ENCODE results near the gene CCDC85B. TPM values are rescaled to one million over a fixed set of nuclear protein-coding genes. Genes with fewer than 3 reads are reported as not detected.

CCDC85B gene
- total RNA-seq, 4 donors from 2014 or later = 7.9 to 140 (median 23.1) TPM

DNA sequence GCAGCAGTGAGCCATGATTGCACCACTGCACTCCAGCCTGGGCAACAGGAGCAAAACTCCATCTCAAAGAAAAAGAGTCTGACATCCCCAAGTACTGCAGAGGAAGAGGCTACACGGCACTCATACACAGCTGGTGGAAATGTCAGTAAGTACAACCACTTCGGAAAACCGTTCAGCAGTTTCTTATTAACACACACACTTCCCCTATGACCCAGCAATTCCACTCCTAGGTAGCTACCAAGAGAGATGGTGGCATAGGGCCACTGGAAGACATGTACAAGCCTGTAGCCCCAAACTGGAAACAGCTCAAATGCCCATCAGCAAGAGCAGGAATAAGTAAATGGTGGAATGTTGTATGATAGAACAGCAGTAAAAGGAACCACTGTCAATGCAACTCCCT is 32.1 kb downstream of the CCDC85B start:
- TF ChIP-seq POLR2AphosphoS5 (IDR thresholded peaks at IDR 0.05) (no peak), EP300 (IDR thresholded peaks at IDR 0.05; ENCODE audit: low read depth) (no peak), POLR2A (IDR thresholded peaks at IDR 0.05) (no peak)
- TF ChIP-seq, protein P1, sequence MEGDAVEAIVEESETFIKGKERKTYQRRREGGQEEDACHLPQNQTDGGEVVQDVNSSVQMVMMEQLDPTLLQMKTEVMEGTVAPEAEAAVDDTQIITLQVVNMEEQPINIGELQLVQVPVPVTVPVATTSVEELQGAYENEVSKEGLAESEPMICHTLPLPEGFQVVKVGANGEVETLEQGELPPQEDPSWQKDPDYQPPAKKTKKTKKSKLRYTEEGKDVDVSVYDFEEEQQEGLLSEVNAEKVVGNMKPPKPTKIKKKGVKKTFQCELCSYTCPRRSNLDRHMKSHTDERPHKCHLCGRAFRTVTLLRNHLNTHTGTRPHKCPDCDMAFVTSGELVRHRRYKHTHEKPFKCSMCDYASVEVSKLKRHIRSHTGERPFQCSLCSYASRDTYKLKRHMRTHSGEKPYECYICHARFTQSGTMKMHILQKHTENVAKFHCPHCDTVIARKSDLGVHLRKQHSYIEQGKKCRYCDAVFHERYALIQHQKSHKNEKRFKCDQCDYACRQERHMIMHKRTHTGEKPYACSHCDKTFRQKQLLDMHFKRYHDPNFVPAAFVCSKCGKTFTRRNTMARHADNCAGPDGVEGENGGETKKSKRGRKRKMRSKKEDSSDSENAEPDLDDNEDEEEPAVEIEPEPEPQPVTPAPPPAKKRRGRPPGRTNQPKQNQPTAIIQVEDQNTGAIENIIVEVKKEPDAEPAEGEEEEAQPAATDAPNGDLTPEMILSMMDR (IDR thresholded peaks at IDR 0.05) = no peak
- WGBS, 2 donors (ENCODE audit: low coverage in 1 of 2) = 85 to 100% methylated on average over 2 to 3 of the region's 3 CpGs
- no peaks in the 10 kb centered on the region for H3K27me3 ChIP-seq
- intact Hi-C loops (cut with DNase I; ENCODE audit: low total_unique reads) = no loop called here
- DNase-seq = no peak
- peaks cover 15 to 21% (median 20%) of the 10 kb centered on the region in 4 donors for H3K4me1 ChIP-seq
- peaks cover 0 to 6% (median 2%) of the 10 kb centered on the region in 4 donors for H3K36me3 ChIP-seq
- in situ Hi-C loops (cut with MboI; ENCODE audit: low pct_ligation_motif_present in 1 of 4, low pct_unique_long_range_greater_than_20kb in 1 of 4, low sequenced_read_pairs in 3 of 4) = no loop called here
- no peak overlapping the region for H3K4me3 ChIP-seq
- H3K9me3 ChIP-seq = no peaks in the 10 kb centered on the region
- H3K27ac ChIP-seq = no peak overlapping the region

DNA sequence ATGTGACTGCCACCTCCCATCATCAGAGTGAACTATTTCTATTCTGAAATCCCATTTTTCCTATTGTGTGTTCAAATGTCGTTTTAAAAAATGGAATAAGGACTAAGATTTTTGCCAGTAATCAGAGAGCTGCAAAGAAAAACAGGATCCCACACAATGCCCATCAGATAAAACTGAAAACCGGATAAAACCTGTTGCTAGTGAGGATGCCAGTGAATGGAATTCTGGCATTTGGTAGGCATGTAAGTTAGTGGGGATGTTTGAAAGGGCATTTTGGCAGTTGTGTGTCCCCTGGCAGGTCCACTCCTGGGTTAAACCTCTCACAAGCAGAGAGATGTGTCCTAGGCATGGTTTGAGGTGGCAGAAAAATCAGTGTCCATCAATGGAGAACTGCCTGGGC is 34.9 kb downstream of the CCDC85B start:
- intact Hi-C loops (cut with DNase I; ENCODE audit: low total_unique reads) (no loop called here), in situ Hi-C loops (cut with MboI; ENCODE audit: low pct_ligation_motif_present in 1 of 4, low pct_unique_long_range_greater_than_20kb in 1 of 4, low sequenced_read_pairs in 3 of 4) (no loop called here)
- no peaks in the 10 kb centered on the region for H3K27me3 ChIP-seq
- TF ChIP-seq EP300 (IDR thresholded peaks at IDR 0.05; ENCODE audit: low read depth) (no peak), POLR2AphosphoS5 (IDR thresholded peaks at IDR 0.05) (no peak), POLR2A (IDR thresholded peaks at IDR 0.05) (no peak)
- TF ChIP-seq, protein P1 (IDR thresholded peaks at IDR 0.05) = no peak
- H3K36me3 ChIP-seq = peaks cover 0 to 6% (median 2%) of the 10 kb centered on the region in 4 donors
- no peak overlapping the region for H3K4me3 ChIP-seq
- DNase-seq = no peak
- H3K9me3 ChIP-seq = no peaks in the 10 kb centered on the region
- 81 to 89% methylated on average over 2 of the region's 2 CpGs for WGBS, 2 donors (ENCODE audit: low coverage in 1 of 2)
- peaks cover 7 to 11% (median 9%) of the 10 kb centered on the region in 4 donors for H3K4me1 ChIP-seq
- no peak overlapping the region for H3K27ac ChIP-seq

DNA sequence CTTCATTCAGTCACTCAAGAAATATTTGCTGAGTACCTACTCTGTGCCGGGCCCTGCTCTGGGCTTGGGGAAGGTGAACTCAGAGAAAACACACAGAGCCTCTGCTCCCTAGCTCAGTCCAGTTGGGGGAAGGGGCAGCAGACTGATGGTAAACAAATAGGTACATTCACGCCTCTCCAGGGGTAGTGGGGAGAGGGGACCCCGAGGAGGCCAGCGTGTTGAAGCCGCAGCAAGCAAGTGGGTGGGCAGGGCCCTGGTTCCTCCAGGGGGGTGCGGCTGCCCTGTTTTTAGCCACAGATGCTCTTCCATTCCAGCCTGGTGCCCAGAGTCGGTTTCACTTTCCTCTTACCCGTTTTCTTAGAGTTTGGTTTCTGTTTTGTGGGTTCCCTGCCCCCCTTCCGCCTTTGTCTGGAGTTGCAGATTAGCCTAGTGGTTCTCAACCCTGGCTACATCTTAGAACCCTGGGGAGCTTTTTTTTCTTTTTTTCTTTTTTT is 37.5 kb downstream of the CCDC85B start:
- Histone ChIP-seq H3K4me3 (peak overlapping the region in 2 of 4 donors; percentile 2 to 26), H3K4me1 (peaks cover 0 to 3% (median 0%) of the 10 kb centered on the region in 4 donors), H3K27ac (peak overlapping the region; percentile 44 to 73 (median 64)), H3K27me3 (peaks cover 3% of the 10 kb centered on the region), H3K9me3 (no peaks in the 10 kb centered on the region), H3K36me3 (peaks cover 0 to 1% (median 0%) of the 10 kb centered on the region in 4 donors)
- peak; percentile 73 for DNase-seq
- 25 to 46% methylated on average over 5 to 9 of the region's 9 CpGs for whole genome bisulfite sequencing, 2 donors (ENCODE audit: low coverage in 1 of 2)
- intact Hi-C loops (cut with DNase I; ENCODE audit: low total_unique reads) (no loop called here), in situ Hi-C loops (cut with MboI; ENCODE audit: low pct_ligation_motif_present in 1 of 4, low pct_unique_long_range_greater_than_20kb in 1 of 4, low sequenced_read_pairs in 3 of 4) (no loop called here)
- TF ChIP-seq, protein P1 (IDR thresholded peaks at IDR 0.05) = no peak
- no peak for TF ChIP-seq EP300 (IDR thresholded peaks at IDR 0.05; ENCODE audit: low read depth)
- no peak for TF ChIP-seq POLR2A (IDR thresholded peaks at IDR 0.05)

DNA sequence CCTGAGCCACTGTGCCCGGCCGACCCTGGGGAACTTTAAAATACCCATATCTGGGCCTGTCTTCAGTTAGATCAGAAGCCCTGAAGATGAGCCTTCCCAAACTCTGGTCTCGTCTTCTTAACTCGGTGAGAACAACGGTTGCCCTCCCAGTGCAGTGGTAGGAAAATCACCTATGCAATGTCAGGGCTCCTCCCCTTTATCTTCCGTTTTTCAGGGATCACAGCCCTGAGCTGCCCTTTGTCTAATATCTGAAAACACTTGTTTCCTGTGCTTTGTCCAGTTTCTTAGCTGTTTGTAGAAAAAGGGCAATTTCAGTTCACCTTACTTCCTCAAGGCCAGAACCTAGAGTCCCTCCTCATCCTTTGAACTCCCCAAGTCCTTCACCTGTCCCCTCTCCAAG is 38.2 kb downstream of the CCDC85B start:
- TF ChIP-seq POLR2AphosphoS5 (IDR thresholded peaks at IDR 0.05) (no peak), EP300 (IDR thresholded peaks at IDR 0.05; ENCODE audit: low read depth) (no peak), POLR2A (IDR thresholded peaks at IDR 0.05) (no peak)
- TF ChIP-seq, protein P1 (IDR thresholded peaks at IDR 0.05) = no peak
- no peaks in the 10 kb centered on the region for H3K36me3 ChIP-seq
- no peak overlapping the region for H3K4me3 ChIP-seq
- 50 to 80% methylated on average over 4 to 6 of the region's 6 CpGs for WGBS, 2 donors (ENCODE audit: low coverage in 1 of 2)
- no peaks in the 10 kb centered on the region for H3K9me3 ChIP-seq
- in situ Hi-C loops (cut with MboI; ENCODE audit: low pct_ligation_motif_present in 1 of 4, low pct_unique_long_range_greater_than_20kb in 1 of 4, low sequenced_read_pairs in 3 of 4) (no loop called here), intact Hi-C loops (cut with DNase I; ENCODE audit: low total_unique reads) (no loop called here)
- peak overlapping the region in 2 of 4 donors; percentile 71 to 73 for H3K27ac ChIP-seq
- DNase-seq = no peak
- peaks cover 9% of the 10 kb centered on the region for H3K27me3 ChIP-seq
- peaks cover 0 to 3% (median 0%) of the 10 kb centered on the region in 4 donors for H3K4me1 ChIP-seq
